SK-N-MC (cell line): ENCODE results near the gene RPAP3.

ENCODE experiments used
- EZH2 ChIP-seq: fragments of 200-600 bp; sonication (generic); IDR thresholded peaks from one replicate; pipeline ENCODE4 v1.6.1; 2017; ENCODE audit warnings: antibody characterized with exemption
- POLR2AphosphoS5 ChIP-seq: IDR thresholded peaks from 2 replicates; pipeline ENCODE4 v1.6.1; 2012; ENCODE audit warnings: mild to moderate bottlenecking, low read depth, low read length, borderline replicate concordance

- no peak for TF ChIP-seq EZH2
- TF ChIP-seq POLR2AphosphoS5 = no peak
Measured at GRCh38 chr12:47648056-47648579, 57.7 kb downstream of the RPAP3 start.
